ENCODE results near the gene PABPC3.

PABPC3 gene

GRCh38 chr13:25065974-25066770 is 29.8 kb upstream of the PABPC3 start:
- DNase-seq (ENCODE audit: low read depth, low spot score), result no peak
- H3K36me3 ChIP-seq (ENCODE audit: insufficient read depth, low read length), result no peaks in the 10 kb centered on the region
- H3K4me3 ChIP-seq, result no peak overlapping the region
- H3K9me3 ChIP-seq (ENCODE audit: low read depth, low read length), result no peaks in the 10 kb centered on the region
- H3K9ac ChIP-seq (ENCODE audit: insufficient read length), result no peak overlapping the region
- TF ChIP-seq POLR2AphosphoS5 (IDR thresholded peaks at IDR 0.05; ENCODE audit: borderline replicate concordance, low read depth, low read length) (no peak), FOXP2 (optimal IDR thresholded peaks at IDR 0.05; ENCODE audit: control extremely low read depth, extremely low read length, insufficient read depth) (no peak), EZH2 (IDR thresholded peaks at IDR 0.05) (no peak)
- no peak overlapping the region for H3K27ac ChIP-seq

- Histone ChIP-seq H3K9me3 (ENCODE audit: low read depth, low read length) (no peaks in the 10 kb centered on the region), H3K27ac (no peak overlapping the region), H3K36me3 (ENCODE audit: insufficient read depth, low read length) (no peaks in the 10 kb centered on the region), H3K9ac (ENCODE audit: insufficient read length) (no peak overlapping the region), H3K4me3 (no peak overlapping the region)
- TF ChIP-seq FOXP2 (optimal IDR thresholded peaks at IDR 0.05; ENCODE audit: control extremely low read depth, extremely low read length, insufficient read depth) (no peak), EZH2 (IDR thresholded peaks at IDR 0.05) (no peak), POLR2AphosphoS5 (IDR thresholded peaks at IDR 0.05; ENCODE audit: borderline replicate concordance, low read depth, low read length) (no peak)
- DNase-seq (ENCODE audit: low read depth, low spot score), result no peak
These were observed 28.9 kb upstream of the PABPC3 start for GRCh38 chr13:25067064-25067463.

GRCh38 chr13:25068810-25069209 is 27.1 kb upstream of the PABPC3 start:
- H3K9ac ChIP-seq (ENCODE audit: insufficient read length), result no peak overlapping the region
- no peaks in the 10 kb centered on the region for H3K36me3 ChIP-seq (ENCODE audit: insufficient read depth, low read length)
- no peak for DNase-seq (ENCODE audit: low read depth, low spot score)
- no peaks in the 10 kb centered on the region for H3K9me3 ChIP-seq (ENCODE audit: low read depth, low read length)
- TF ChIP-seq EZH2 (IDR thresholded peaks at IDR 0.05), result no peak
- TF ChIP-seq FOXP2 (optimal IDR thresholded peaks at IDR 0.05; ENCODE audit: control extremely low read depth, extremely low read length, insufficient read depth), result no peak
- no peak for TF ChIP-seq POLR2AphosphoS5 (IDR thresholded peaks at IDR 0.05; ENCODE audit: borderline replicate concordance, low read depth, low read length)
- no peak overlapping the region for H3K4me3 ChIP-seq
- H3K27ac ChIP-seq, result no peak overlapping the region

DNA sequence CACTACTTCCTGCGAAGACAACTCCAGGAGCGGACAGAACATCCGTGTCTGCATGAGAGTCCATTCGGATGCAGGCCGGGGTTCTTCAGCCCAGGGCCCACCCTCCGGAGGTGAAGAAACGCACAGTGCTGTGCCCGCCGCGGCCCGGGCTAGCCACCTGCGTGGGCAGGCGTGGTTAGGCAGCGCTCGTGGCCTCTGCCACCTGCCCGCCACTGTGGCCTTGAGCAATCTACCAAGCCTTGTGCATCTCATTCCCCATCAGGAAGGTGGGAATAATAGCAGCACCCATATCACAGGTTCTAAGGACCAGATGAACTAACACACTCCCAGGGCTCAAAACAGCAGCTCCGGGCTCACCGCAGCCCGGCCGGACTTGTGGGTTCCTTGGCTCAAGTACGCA is 26.7 kb upstream of the PABPC3 start:
- H3K9ac ChIP-seq (ENCODE audit: insufficient read length), result no peak overlapping the region
- H3K9me3 ChIP-seq (ENCODE audit: low read depth, low read length), result no peaks in the 10 kb centered on the region
- no peak overlapping the region for H3K27ac ChIP-seq
- H3K36me3 ChIP-seq (ENCODE audit: insufficient read depth, low read length), result no peaks in the 10 kb centered on the region
- DNase-seq (ENCODE audit: low read depth, low spot score), result no peak
- no peak for TF ChIP-seq EZH2 (IDR thresholded peaks at IDR 0.05)
- peak overlapping the region; percentile 56 for H3K4me3 ChIP-seq

DNA sequence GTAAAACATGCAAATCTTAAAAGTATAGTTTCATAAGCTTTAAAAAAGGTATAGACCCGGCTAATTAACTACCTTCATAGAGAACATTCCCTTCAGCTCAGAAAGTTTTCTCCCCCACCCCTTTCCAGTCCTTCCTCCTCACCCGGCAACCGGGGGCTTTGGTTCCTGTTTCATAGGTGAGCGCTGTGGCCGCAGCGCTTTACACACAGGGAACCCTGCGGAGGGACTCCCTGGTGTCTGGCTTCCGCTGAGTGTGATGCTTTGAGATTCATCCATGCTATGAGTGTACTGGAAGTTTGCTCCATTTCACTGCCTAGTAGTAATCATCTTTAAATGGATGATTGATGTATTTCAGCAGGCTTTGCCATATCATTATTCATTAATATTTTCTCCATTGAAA is 26.0 kb upstream of the PABPC3 start:
- TF ChIP-seq FOXP2 (optimal IDR thresholded peaks at IDR 0.05; ENCODE audit: control extremely low read depth, extremely low read length, insufficient read depth), result no peak
- no peak for TF ChIP-seq POLR2AphosphoS5 (IDR thresholded peaks at IDR 0.05; ENCODE audit: borderline replicate concordance, low read depth, low read length)
- no peak for TF ChIP-seq EZH2 (IDR thresholded peaks at IDR 0.05)
- H3K9me3 ChIP-seq (ENCODE audit: low read depth, low read length), result no peaks in the 10 kb centered on the region
- peak; percentile 22 for DNase-seq (ENCODE audit: low read depth, low spot score)
- H3K27ac ChIP-seq, result no peak overlapping the region
- H3K36me3 ChIP-seq (ENCODE audit: insufficient read depth, low read length), result no peaks in the 10 kb centered on the region
- H3K4me3 ChIP-seq, result peak overlapping the region; percentile 56
- H3K9ac ChIP-seq (ENCODE audit: insufficient read length), result no peak overlapping the region

DNA sequence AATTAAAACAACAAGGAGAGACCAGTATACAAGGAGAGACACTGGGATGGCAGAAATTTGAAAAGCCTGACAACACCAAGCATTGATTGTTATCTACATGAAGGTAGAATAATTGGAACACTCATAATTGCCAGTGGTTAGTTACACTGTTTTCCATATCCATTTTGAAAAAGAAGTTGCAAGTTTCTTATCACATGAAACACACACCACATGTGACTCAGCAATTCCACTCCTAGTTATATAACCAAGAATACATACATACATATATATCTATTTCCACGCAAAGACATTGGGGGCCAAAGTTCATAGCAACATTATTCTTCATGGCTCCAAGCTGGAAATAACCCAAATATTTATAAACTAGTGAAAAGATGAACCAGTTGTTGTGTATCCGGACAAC is 15.2 kb upstream of the PABPC3 start:
- Histone ChIP-seq H3K4me3 (no peak overlapping the region), H3K9ac (ENCODE audit: insufficient read length) (no peak overlapping the region), H3K9me3 (ENCODE audit: low read depth, low read length) (no peaks in the 10 kb centered on the region), H3K27ac (no peak overlapping the region), H3K36me3 (ENCODE audit: insufficient read depth, low read length) (no peaks in the 10 kb centered on the region)
- no peak for DNase-seq (ENCODE audit: low read depth, low spot score)
- no peak for TF ChIP-seq FOXP2 (optimal IDR thresholded peaks at IDR 0.05; ENCODE audit: control extremely low read depth, extremely low read length, insufficient read depth)

DNA sequence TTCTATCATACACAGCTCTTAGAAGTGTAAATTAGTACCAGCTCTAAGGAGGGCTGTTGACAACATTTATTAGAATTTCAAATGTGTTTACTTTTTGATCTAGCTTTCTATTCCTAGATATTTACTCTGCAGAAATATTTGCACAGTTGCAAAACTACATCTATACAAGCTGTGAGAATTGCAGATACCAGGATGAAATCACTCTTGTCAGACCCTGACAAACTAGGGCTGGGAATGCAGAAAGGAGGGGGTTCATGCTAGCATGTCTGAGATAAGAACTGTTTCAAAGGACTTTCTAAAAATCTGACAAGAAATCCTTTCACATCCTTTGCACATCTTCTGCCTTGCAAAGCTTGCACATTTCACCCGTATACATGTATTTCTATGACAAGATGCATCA is 11.8 kb upstream of the PABPC3 start:
- Histone ChIP-seq H3K9ac (ENCODE audit: insufficient read length) (no peak overlapping the region), H3K36me3 (ENCODE audit: insufficient read depth, low read length) (no peaks in the 10 kb centered on the region), H3K4me3 (no peak overlapping the region), H3K9me3 (ENCODE audit: low read depth, low read length) (no peaks in the 10 kb centered on the region), H3K27ac (no peak overlapping the region)
- TF ChIP-seq POLR2AphosphoS5 (IDR thresholded peaks at IDR 0.05; ENCODE audit: borderline replicate concordance, low read depth, low read length) (no peak), FOXP2 (optimal IDR thresholded peaks at IDR 0.05; ENCODE audit: control extremely low read depth, extremely low read length, insufficient read depth) (no peak), EZH2 (IDR thresholded peaks at IDR 0.05) (no peak)
- DNase-seq (ENCODE audit: low read depth, low spot score), result no peak

DNA sequence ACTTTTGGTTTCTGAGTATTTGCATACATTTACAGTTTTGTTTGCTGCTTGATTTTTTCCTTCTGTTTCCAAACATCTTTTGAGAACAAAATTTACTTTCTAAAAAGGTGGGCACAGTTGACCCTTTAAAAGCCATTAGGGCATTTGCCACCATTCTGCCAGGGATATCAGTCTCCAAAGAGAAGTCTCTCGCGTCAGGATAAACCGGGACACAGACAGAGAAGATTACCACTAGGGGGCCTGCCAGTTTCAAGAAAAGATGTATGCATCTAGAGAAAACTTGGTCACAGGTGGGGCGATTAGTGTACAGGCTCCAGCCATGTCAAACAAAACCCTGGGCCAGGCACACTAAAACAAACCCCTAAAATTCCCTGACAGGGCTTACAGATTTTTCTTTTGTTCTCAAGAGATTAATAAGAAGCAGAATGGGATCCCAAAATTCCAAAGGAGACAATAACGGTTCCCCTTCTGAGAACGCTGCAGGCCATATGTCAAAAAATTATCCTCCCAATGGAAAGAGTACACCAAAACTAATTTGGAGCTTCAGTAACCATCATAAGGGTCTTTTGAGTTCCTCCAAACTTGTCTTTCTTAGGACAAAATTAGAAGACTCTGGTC is 10.7 kb upstream of the PABPC3 start:
- peak; percentile 39 for DNase-seq (ENCODE audit: low read depth, low spot score)
- TF ChIP-seq EZH2 (IDR thresholded peaks at IDR 0.05) (no peak), POLR2AphosphoS5 (IDR thresholded peaks at IDR 0.05; ENCODE audit: borderline replicate concordance, low read depth, low read length) (no peak), FOXP2 (optimal IDR thresholded peaks at IDR 0.05; ENCODE audit: control extremely low read depth, extremely low read length, insufficient read depth) (no peak)
- H3K36me3 ChIP-seq (ENCODE audit: insufficient read depth, low read length), result no peaks in the 10 kb centered on the region
- H3K27ac ChIP-seq, result no peak overlapping the region
- H3K9me3 ChIP-seq (ENCODE audit: low read depth, low read length), result no peaks in the 10 kb centered on the region
- no peak overlapping the region for H3K9ac ChIP-seq (ENCODE audit: insufficient read length)
- H3K4me3 ChIP-seq, result no peak overlapping the region
